BLaER1 (cell line): Measurements from ENCODE around the gene ATP8A2.

Experiments used
- H3K27ac ChIP-seq: shearing (Covaris generic); formaldehyde crosslinking; 2 replicates; pipeline ENCODE4 v1.8.1; 2022
- H3K27me3 ChIP-seq: shearing (Covaris generic); formaldehyde crosslinking; 2 replicates; pipeline ENCODE4 v1.8.1; 2022
- H3K36me3 ChIP-seq: shearing (Covaris generic); formaldehyde crosslinking; 2 replicates; pipeline ENCODE4 v1.8.1; 2022
- H3K4me1 ChIP-seq: shearing (Covaris generic); formaldehyde crosslinking; 2 replicates; pipeline ENCODE4 v1.8.1; 2022
- H3K4me2 ChIP-seq: shearing (Covaris generic); formaldehyde crosslinking; 2 replicates; pipeline ENCODE4 v1.8.1; 2022
- H3K4me3 ChIP-seq: shearing (Covaris generic); formaldehyde crosslinking; 2 replicates; pipeline ENCODE4 v1.8.1; 2022
- H3K9ac ChIP-seq: shearing (Covaris generic); formaldehyde crosslinking; 2 replicates; pipeline ENCODE4 v1.8.1; 2022
- H3K9me3 ChIP-seq: shearing (Covaris generic); formaldehyde crosslinking; 2 replicates; pipeline ENCODE4 v1.8.1; 2022
- H4K20me1 ChIP-seq: shearing (Covaris generic); formaldehyde crosslinking; 2 replicates; pipeline ENCODE4 v1.8.1; 2022
- Cebpa-rat ChIP-seq: shearing (Covaris generic); IDR thresholded peaks from 2 replicates; pipeline ENCODE4 v1.8.1; 2022

The ATP8A2 gene

DNA sequence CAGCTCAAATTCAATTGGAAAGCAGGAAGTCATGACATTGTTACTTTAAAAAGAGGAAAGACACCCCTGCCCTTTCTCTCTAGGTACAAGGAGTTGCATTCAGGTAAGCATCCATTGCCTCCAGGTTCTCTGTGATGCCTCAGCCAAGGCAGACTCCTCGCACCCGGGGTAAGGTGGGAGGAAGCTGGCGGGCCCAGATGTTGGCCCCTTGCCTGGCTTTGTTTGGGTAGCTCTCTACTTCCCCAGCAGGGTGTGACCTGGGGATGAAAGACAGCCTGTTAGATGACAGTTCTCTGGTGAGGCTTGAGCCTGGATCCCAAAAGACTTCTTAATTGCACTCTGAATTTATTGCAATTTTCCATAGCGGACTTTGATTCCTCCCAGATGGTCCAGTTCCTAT, 654.4 kb downstream of the ATP8A2 start:
- H3K4me1 ChIP-seq = peaks cover 20% of the 10 kb centered on the region
- no peak overlapping the region for H3K4me2 ChIP-seq
- H3K27ac ChIP-seq = no peak overlapping the region
- peaks cover 3% of the 10 kb centered on the region; the same call in 1 of the 2 replicates for H3K27me3 ChIP-seq
- peaks cover 8% of the 10 kb centered on the region for H3K9me3 ChIP-seq
- H3K9ac ChIP-seq = no peak overlapping the region
- H3K36me3 ChIP-seq = no peaks in the 10 kb centered on the region
- H4K20me1 ChIP-seq = no peaks in the 10 kb centered on the region
- TF ChIP-seq Cebpa-rat = no peak
- no peak overlapping the region for H3K4me3 ChIP-seq

DNA sequence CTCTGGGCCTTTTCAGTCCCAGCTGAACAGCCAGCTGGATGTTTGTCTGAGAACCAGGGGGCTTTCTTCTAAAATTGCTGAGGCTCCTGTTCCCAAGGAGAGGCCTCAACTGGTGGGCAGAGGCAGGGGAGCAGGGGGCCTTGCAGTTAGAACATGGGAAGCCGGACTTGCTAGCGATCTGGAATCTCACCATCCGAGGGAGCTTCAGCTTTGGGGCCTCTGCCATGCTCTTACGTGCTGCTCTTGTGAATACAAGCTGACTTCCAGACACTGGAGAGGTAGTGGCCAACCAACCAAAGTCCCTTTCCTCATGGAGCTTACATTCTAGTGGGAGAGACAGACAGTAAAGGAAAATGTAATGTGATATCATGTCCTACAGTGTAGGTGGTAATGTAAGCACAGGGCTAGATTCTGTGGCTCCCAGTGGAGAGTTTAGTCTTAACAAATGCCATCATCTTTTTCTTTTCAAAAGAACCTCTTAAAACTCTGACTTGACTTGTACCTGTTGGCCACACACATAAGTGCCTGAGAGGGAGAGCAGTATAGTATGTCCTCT, 657.9 kb downstream of the ATP8A2 start:
- no peak for TF ChIP-seq Cebpa-rat
- Histone ChIP-seq H3K9me3 (peaks cover 19% of the 10 kb centered on the region), H3K27ac (no peak overlapping the region), H3K4me1 (no peaks in the 10 kb centered on the region), H3K9ac (no peak overlapping the region), H3K36me3 (no peaks in the 10 kb centered on the region), H3K4me3 (no peak overlapping the region), H3K4me2 (no peak overlapping the region), H4K20me1 (no peaks in the 10 kb centered on the region), H3K27me3 (peaks cover 3% of the 10 kb centered on the region; the same call in 1 of the 2 replicates)

DNA sequence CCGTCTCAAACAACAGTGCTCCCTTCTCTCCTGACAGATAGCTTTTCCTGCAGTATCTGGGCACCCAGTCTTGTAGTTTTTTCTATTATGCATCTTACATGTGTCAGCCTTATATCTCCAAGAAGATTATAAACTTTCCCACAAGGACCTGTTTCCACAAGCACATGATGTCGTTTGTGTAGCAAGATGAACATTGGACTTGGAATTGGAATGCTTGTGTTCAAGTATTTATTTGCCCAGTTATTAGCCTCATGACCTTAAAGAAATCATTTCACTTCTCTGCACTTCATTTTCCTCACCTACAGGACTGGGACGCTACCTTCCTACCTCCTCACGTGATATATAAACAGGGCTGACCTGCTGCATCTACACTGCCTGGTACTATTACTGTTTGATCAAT, 658.6 kb downstream of the ATP8A2 start:
- H3K9ac ChIP-seq = no peak overlapping the region
- no peaks in the 10 kb centered on the region for H3K36me3 ChIP-seq
- no peak for TF ChIP-seq Cebpa-rat
- no peaks in the 10 kb centered on the region for H3K4me1 ChIP-seq
- H4K20me1 ChIP-seq = no peaks in the 10 kb centered on the region
- H3K4me3 ChIP-seq = no peak overlapping the region
- peaks cover under 1% of the 10 kb centered on the region; the same call in 1 of the 2 replicates for H3K27me3 ChIP-seq
- no peak overlapping the region for H3K27ac ChIP-seq
- H3K4me2 ChIP-seq = no peak overlapping the region
- peaks cover 19% of the 10 kb centered on the region for H3K9me3 ChIP-seq

DNA sequence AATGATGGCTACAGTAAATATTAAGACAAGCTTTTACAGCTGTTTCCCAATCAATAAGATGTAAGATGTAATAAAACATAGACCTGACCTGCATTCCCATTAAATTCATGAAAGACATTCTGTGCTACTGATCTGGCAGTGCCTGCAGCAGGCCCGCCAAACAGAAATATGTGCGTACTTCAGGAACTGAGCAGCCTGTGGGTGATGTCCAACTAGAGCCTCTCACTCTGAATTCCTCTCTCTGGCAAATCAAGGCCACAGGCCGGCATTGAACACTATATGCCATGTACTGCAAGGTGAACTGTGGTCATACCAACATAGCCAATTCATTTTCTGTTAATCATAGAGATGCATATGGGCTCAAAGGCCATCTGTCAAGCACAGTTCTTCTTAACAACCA, 662.2 kb downstream of the ATP8A2 start:
- Histone ChIP-seq H3K27ac (no peak overlapping the region), H4K20me1 (no peaks in the 10 kb centered on the region), H3K4me1 (no peaks in the 10 kb centered on the region), H3K9ac (no peak overlapping the region), H3K4me3 (no peak overlapping the region), H3K27me3 (no peaks in the 10 kb centered on the region), H3K4me2 (no peak overlapping the region), H3K9me3 (peaks cover 19% of the 10 kb centered on the region), H3K36me3 (no peaks in the 10 kb centered on the region)
- TF ChIP-seq Cebpa-rat = no peak

DNA sequence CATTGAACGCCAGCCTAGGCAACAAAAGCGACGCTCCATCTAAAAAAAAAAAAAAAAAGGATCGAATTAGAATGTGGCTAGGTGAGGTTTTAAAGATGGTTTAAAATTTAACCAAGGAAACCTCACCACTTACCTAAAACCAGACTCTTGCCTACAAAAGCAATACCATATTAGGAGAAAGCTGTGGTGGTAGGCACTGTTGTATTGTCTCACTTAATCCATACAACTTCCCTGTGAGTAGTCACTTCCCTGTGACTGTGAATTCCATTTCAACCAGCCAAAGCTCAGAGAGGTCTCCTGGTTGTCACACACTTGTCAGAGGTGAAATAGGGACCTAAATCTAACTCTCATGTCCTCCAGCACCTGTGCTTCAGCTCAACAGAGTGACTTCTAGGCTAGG, 664.6 kb downstream of the ATP8A2 start:
- Histone ChIP-seq H4K20me1 (no peaks in the 10 kb centered on the region), H3K9ac (no peak overlapping the region), H3K27me3 (no peaks in the 10 kb centered on the region), H3K4me3 (no peak overlapping the region), H3K9me3 (peaks cover 10% of the 10 kb centered on the region; the same call in 1 of the 2 replicates), H3K4me1 (no peaks in the 10 kb centered on the region), H3K27ac (no peak overlapping the region), H3K4me2 (no peak overlapping the region), H3K36me3 (no peaks in the 10 kb centered on the region)
- no peak for TF ChIP-seq Cebpa-rat

DNA sequence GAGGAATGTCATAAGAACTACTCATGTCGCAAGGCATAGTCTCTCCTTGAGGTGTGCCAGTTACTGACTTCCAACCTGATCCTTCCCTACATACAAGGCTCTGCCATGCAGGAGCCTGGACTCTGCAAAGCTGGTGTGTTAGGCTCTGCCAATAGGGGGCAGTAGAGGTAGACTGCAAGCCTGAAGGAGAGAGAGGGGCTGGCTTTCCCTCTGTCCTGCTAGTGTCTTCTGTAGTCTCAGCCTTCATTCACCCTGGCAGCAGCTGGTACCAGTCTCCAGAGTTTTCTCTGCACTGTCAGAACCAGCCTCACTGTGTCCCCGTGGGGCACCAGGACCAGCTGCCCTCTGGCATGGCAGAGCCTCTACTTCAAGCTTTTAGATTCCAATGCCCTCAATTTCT, 665.5 kb downstream of the ATP8A2 start:
- H3K4me3 ChIP-seq = no peak overlapping the region
- no peaks in the 10 kb centered on the region for H3K27me3 ChIP-seq
- no peak overlapping the region for H3K4me2 ChIP-seq
- TF ChIP-seq Cebpa-rat = no peak
- H3K27ac ChIP-seq = no peak overlapping the region
- H3K36me3 ChIP-seq = no peaks in the 10 kb centered on the region
- no peak overlapping the region for H3K9ac ChIP-seq
- peaks cover under 1% of the 10 kb centered on the region; the same call in 1 of the 2 replicates for H3K9me3 ChIP-seq
- H3K4me1 ChIP-seq = no peaks in the 10 kb centered on the region
- H4K20me1 ChIP-seq = no peaks in the 10 kb centered on the region

DNA sequence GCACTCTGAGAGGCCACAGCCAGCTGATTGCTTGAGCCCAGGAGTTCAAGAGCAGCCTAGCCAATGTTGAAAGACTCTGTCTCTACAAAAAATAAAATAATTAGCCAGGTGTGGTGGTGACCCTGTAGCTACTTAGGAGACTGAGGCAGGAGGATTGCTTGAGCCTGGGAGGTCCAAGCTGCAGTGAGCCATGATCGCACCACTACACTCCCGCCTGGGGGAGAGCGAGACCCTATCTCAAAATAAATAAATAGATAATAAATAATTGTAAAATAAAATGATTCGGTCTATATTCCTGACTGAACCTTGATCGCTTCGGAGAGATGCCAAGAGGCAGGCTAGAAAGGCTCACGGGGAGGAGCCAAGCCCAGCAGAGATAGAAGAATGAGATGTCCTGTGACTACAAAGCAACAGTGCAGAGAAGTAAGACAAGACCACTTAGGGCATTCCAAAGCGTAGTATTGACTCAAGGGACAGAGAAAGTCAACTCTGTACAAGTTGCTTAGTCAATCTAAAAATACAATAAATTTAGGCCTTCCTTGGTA, 667.2 kb downstream of the ATP8A2 start:
- no peak for TF ChIP-seq Cebpa-rat
- Histone ChIP-seq H4K20me1 (no peaks in the 10 kb centered on the region), H3K36me3 (no peaks in the 10 kb centered on the region), H3K4me3 (no peak overlapping the region), H3K27me3 (no peaks in the 10 kb centered on the region), H3K9me3 (no peaks in the 10 kb centered on the region), H3K9ac (no peak overlapping the region), H3K4me1 (no peaks in the 10 kb centered on the region), H3K27ac (no peak overlapping the region), H3K4me2 (no peak overlapping the region)

DNA sequence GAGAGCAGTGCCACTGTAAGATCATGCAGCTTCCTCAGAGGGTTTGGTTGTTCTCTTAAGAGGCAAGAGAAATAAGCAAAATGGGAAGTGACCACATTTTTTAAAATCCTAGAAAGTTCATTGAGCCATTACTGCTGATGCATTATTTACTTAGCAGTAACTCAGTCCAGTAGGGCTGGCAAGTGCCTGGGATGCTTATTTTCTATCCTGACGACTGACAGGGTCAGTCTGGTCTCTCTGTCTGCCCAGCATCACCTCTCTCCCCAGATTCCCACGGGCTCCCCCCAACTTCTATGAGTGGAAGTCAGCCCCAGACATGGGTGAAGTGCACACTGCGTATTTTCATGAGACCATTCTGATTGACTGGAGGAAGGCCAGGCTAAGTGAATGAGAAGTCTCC, 669.7 kb downstream of the ATP8A2 start:
- Histone ChIP-seq H3K36me3 (peaks cover 3% of the 10 kb centered on the region), H3K27me3 (no peaks in the 10 kb centered on the region), H3K4me3 (no peak overlapping the region), H3K4me1 (no peaks in the 10 kb centered on the region), H4K20me1 (peaks cover 2% of the 10 kb centered on the region; the same call in 1 of the 2 replicates), H3K9me3 (no peaks in the 10 kb centered on the region), H3K9ac (no peak overlapping the region), H3K4me2 (no peak overlapping the region), H3K27ac (no peak overlapping the region)
- no peak for TF ChIP-seq Cebpa-rat

DNA sequence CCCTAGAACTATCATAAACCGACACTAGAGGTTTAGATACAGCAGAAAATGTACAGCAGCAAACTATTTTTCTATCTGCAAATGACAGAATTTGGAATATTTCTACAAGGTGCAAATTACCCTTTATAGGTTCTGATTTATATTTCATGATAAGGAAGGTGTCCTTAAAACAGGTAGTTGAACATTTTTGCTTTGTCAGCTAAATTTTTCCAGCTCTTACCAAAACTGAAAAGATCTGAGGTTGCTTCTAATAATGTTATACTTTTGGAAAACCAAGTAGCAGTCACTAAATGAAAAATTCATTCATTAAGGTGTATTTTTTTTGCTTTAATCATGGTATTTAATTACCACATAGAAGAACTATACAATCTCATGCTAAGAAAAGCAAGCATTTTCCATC, 671.0 kb downstream of the ATP8A2 start:
- Histone ChIP-seq H3K4me2 (no peak overlapping the region), H3K27me3 (no peaks in the 10 kb centered on the region), H3K4me3 (no peak overlapping the region), H3K36me3 (peaks cover 7% of the 10 kb centered on the region), H3K9me3 (no peaks in the 10 kb centered on the region), H3K27ac (no peak overlapping the region), H3K9ac (no peak overlapping the region), H4K20me1 (peaks cover 7% of the 10 kb centered on the region; the same call in 1 of the 2 replicates), H3K4me1 (peaks cover 3% of the 10 kb centered on the region; the same call in 1 of the 2 replicates)
- TF ChIP-seq Cebpa-rat = no peak

DNA sequence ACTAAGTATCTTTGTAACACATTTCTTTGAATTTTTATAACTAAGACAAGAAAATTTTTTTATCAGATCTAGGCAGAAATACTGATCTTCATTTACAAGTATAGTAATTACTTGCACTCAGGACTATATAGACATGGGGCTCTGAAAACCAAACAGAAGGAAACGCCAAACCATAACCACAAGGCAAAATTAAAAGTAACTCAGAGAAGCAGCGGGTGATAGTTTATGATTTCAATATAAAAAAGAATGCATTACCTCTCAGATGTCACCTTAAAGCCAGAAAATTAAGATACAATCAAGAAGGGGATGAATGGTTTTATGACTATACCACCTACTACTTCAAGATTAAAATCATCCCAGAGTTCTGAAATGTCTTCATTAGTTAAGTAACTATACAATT, 673.4 kb downstream of the ATP8A2 start:
- H3K27me3 ChIP-seq = peaks cover 15% of the 10 kb centered on the region; the same call in 1 of the 2 replicates
- H3K4me3 ChIP-seq = no peak overlapping the region
- peaks cover 26% of the 10 kb centered on the region for H4K20me1 ChIP-seq
- no peak overlapping the region for H3K27ac ChIP-seq
- peaks cover 18% of the 10 kb centered on the region for H3K4me1 ChIP-seq
- H3K36me3 ChIP-seq = peaks cover 7% of the 10 kb centered on the region
- TF ChIP-seq Cebpa-rat = no peak
- no peak overlapping the region for H3K9ac ChIP-seq
- H3K4me2 ChIP-seq = no peak overlapping the region
- peaks cover 3% of the 10 kb centered on the region for H3K9me3 ChIP-seq
